ENCODE measurements around the gene ABCD3. TPM values are rescaled to one million over a fixed set of nuclear protein-coding genes. Genes with fewer than 3 reads are reported as not detected.

The ABCD3 gene
- total and polyA plus RNA-seq, 2 of the 8 experiments (the other 6 are each of a cell fraction or from before 2014, with no cell fraction given): 6.6 to 29.4 TPM

DNA sequence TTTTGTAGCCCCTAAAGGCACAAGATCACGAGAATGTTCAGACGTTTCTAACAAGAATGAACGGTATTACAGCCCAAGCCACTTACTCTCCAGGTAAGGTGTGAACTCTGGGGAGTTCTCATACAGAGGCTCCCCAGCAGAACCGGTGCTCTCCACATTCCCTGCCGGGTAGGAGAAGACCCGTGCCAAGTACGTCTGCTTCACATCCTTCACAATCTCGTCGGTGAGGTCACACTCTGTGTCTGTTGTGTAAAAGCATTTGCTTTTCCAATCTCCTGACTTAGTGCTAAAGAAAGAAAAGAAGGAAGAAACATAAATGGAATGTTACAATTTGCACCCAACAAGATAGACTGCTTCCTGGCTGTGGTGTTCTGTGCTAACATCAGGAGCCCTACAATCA, 117.7 kb downstream of the ABCD3 start:
- no peak overlapping the region for H2AK5ac ChIP-seq (ENCODE audit: low read depth, low read length)
- peaks cover 2 to 22% (median 12%) of the 10 kb centered on the region in 4 experiments; a peak in 5 of 8 replicates for H3K36me3 ChIP-seq (ENCODE audit: control insufficient read depth in 2 of 4, insufficient read depth in 4 of 4, low read length in 3 of 4)
- WGBS, 2 experiments (ENCODE audit: extremely low coverage in 1 of 2, insufficient coverage in 1 of 2, insufficient read length in 1 of 2, insufficient replicate concordance in 2 of 2, low coverage in 1 of 2, low lambda C conversion rate in 2 of 2, missing lambda C conversion rate in 1 of 2): 88% methylated on average over 9 of the region's 9 CpGs; no CpG with 5 or more reads in 1 of the 2 experiments
- no peaks in the 10 kb centered on the region for H3K9me3 ChIP-seq (ENCODE audit: insufficient read depth in 2 of 2, low read depth in 1 of 2, low read length in 1 of 2)
- peaks cover 0 to 5% of the 10 kb centered on the region in 2 experiments; a peak in 1 of 4 replicates for H3K79me2 ChIP-seq (ENCODE audit: control insufficient read depth in 1 of 2, insufficient read depth in 2 of 2, low read length in 2 of 2)
- POLR2A ChIA-PET (ENCODE audit: partially characterized antibody): no interaction called here
- H3K14ac ChIP-seq (ENCODE audit: insufficient read length): no peak overlapping the region
- no peak overlapping the region for H3K18ac ChIP-seq (ENCODE audit: extremely low read depth, low read length)
- H4K5ac ChIP-seq (ENCODE audit: insufficient read length, low read depth, low read length): no peak overlapping the region
- no peak overlapping the region for H2BK5ac ChIP-seq (ENCODE audit: low read depth, low read length)
- H3K23ac ChIP-seq (ENCODE audit: insufficient read length): no peak overlapping the region
- H2BK12ac ChIP-seq (ENCODE audit: low read depth, low read length): no peak overlapping the region
- peaks cover 3% of the 10 kb centered on the region for H3K23me2 ChIP-seq (ENCODE audit: low read depth, low read length)
- peaks cover 0 to 9% of the 10 kb centered on the region in 2 experiments for H4K20me1 ChIP-seq (replicated peaks in 1 of 2; ENCODE audit: control insufficient read depth in 1 of 2, insufficient read depth in 2 of 2, low read length in 2 of 2)
- no peak overlapping the region for H2AFZ ChIP-seq (ENCODE audit: low read length)
- H3K79me1 ChIP-seq (ENCODE audit: low read depth, low read length): no peaks in the 10 kb centered on the region; the same call in 1 of the 2 replicates
- peaks cover 2 to 5% (median 3%) of the 10 kb centered on the region in 4 experiments; a peak in 6 of 7 replicates for H3K27me3 ChIP-seq (replicated peaks in 1 of 4; ENCODE audit: control insufficient read depth in 3 of 4, extremely low read depth in 1 of 4, insufficient read depth in 3 of 4, low read length in 3 of 4)
- FAIRE-seq (no peak), DNase-seq (ENCODE audit: low read depth in 1 of 2, low spot score in 2 of 2) (no peak)
- H3K27ac ChIP-seq (ENCODE audit: low read depth, low read length): no peak overlapping the region
- peaks cover 0 to 5% (median 2%) of the 10 kb centered on the region in 4 experiments; a peak in 3 of 7 replicates for H3K4me1 ChIP-seq (replicated peaks in 1 of 4; ENCODE audit: control insufficient read depth in 3 of 4, insufficient read depth in 4 of 4, low read length in 3 of 4)
- H3K56ac ChIP-seq (replicated peaks; ENCODE audit: insufficient read length, low read depth, low read length): no peak overlapping the region
- no peak overlapping the region for H2BK120ac ChIP-seq (replicated peaks; ENCODE audit: low read depth, low read length)
- H4K8ac ChIP-seq (ENCODE audit: extremely low read depth, insufficient read depth, low read length): no peak overlapping the region
- H2BK15ac ChIP-seq (ENCODE audit: low read length): no peak overlapping the region
- H4K91ac ChIP-seq (replicated peaks; ENCODE audit: insufficient read length, low read length): no peak overlapping the region
- no peak overlapping the region for H3K4ac ChIP-seq (replicated peaks; ENCODE audit: insufficient read length, low read depth, low read length)
- TF ChIP-seq RBBP5 (IDR thresholded peaks at IDR 0.05; ENCODE audit: borderline replicate concordance, low read depth, low read length) (no peak), CREB1 (IDR thresholded peaks at IDR 0.05) (no peak), EGR1 (IDR thresholded peaks at IDR 0.05; ENCODE audit: borderline replicate concordance, low read depth, low read length) (no peak), ASH2L (IDR thresholded peaks at IDR 0.05; ENCODE audit: low read length) (no peak), KDM5A (IDR thresholded peaks at IDR 0.05; ENCODE audit: low read length) (no peak), KDM1A (IDR thresholded peaks at IDR 0.05; ENCODE audit: borderline replicate concordance, low read length) (no peak), GTF2F1 (IDR thresholded peaks at IDR 0.05; ENCODE audit: borderline replicate concordance, low read depth, low read length) (no peak), RXRA (IDR thresholded peaks at IDR 0.05; ENCODE audit: insufficient read depth, low read depth, low read length) (no peak), HDAC2 (IDR thresholded peaks at IDR 0.05; ENCODE audit: borderline replicate concordance in 1 of 2, low read depth in 2 of 2, low read length in 2 of 2) (no peak), CEBPB (IDR thresholded peaks at IDR 0.05; ENCODE audit: low read depth, low read length) (no peak)
- H3K4me2 ChIP-seq (ENCODE audit: insufficient read depth in 1 of 2, low read depth in 2 of 2, low read length in 2 of 2): no peak overlapping the region
- H3K9ac ChIP-seq (replicated peaks in 1 of 4; ENCODE audit: extremely low read depth in 1 of 4, low read depth in 3 of 4, low read length in 3 of 4): no peak overlapping the region; a peak in 1 of 7 replicates
- no peak overlapping the region for H3K4me3 ChIP-seq (ENCODE audit: extremely low read depth in 1 of 4, insufficient read depth in 2 of 4, low read depth in 3 of 4, low read length in 4 of 4)
- CTCF ChIA-PET (ENCODE audit: partially characterized antibody): interaction anchor here (1.2 to 1.5 kb wide), 3 partner anchors 14 to 271 kb away, joined by 3 read pairs; no protein-coding TSS in a partner anchor
- no peak overlapping the region for H2BK20ac ChIP-seq (ENCODE audit: low read length)
